Stimulated activated CD8-positive, alpha-beta memory T cell treated with anti-CD3 and anti-CD28 coated beads, Interleukin-7, amount 100 ng/mL, for 48 hours (primary cell): Measurements from ENCODE around the gene CD209.

Source experiments
- DNase-seq, 2 donors: peaks; one replicate each; pipeline ENCODE4 v3.0.0-alpha.2; 2020; ENCODE audit warnings: low read depth in 1 of 2; ENCODE audit errors: extremely low read depth in 1 of 2

The CD209 gene

GRCh38 chr19:7706188-7706954 lies 41.0 kb downstream of the CD209 start:
- DNase-seq = no peak

GRCh38 chr19:7705387-7706187 lies 41.7 kb downstream of the CD209 start:
- peak; percentile 35 to 68 for DNase-seq

GRCh38 chr19:7704280-7705060 lies 42.9 kb downstream of the CD209 start:
- no peak for DNase-seq

- no peak for DNase-seq
These were observed 44.0 kb downstream of the CD209 start for GRCh38 chr19:7703332-7703731.

- no peak for DNase-seq
These were observed 45.5 kb downstream of the CD209 start, which contains the start of gene FCER2 for GRCh38 chr19:7701654-7702457. TSS of gene FCER2 (minus strand) at chr19:7702131. CDS start at chr19:7699760, 2,371 bp downstream.

GRCh38 chr19:7701049-7701653 lies 46.2 kb downstream of the CD209 start:
- no peak for DNase-seq

GRCh38 chr19:7699417-7700401 lies 47.6 kb downstream of the CD209 start:
- DNase-seq = peak; percentile 43 to 47

- DNase-seq = no peak
These were observed 48.3 kb downstream of the CD209 start for GRCh38 chr19:7699003-7699402.

- DNase-seq = no peak
These were observed 48.8 kb downstream of the CD209 start for GRCh38 chr19:7698583-7698982.

- no peak for DNase-seq
These were observed 49.5 kb downstream of the CD209 start for GRCh38 chr19:7697721-7698287.

- no peak for DNase-seq
These were observed 52.8 kb downstream of the CD209 start for GRCh38 chr19:7694499-7694898.

GRCh38 chr19:7692417-7693088 lies 54.8 kb downstream of the CD209 start:
- no peak for DNase-seq

- DNase-seq = no peak
These were observed 55.8 kb downstream of the CD209 start for GRCh38 chr19:7691497-7691896.

- no peak for DNase-seq
These were observed 56.5 kb downstream of the CD209 start for GRCh38 chr19:7690779-7691258.
